Measurements from ENCODE around the gene DPF3. TPM values are rescaled to one million over a fixed set of nuclear protein-coding genes. Genes with fewer than 3 reads are reported as not detected.

DPF3 gene
- total RNA-seq, 4 donors from 2014 or later, result 0.19 to 3.8 (median 0.58) TPM

GRCh38 chr14:72741826-72742117 lies 152.1 kb downstream of the DPF3 start:
- TF ChIP-seq, protein P1, sequence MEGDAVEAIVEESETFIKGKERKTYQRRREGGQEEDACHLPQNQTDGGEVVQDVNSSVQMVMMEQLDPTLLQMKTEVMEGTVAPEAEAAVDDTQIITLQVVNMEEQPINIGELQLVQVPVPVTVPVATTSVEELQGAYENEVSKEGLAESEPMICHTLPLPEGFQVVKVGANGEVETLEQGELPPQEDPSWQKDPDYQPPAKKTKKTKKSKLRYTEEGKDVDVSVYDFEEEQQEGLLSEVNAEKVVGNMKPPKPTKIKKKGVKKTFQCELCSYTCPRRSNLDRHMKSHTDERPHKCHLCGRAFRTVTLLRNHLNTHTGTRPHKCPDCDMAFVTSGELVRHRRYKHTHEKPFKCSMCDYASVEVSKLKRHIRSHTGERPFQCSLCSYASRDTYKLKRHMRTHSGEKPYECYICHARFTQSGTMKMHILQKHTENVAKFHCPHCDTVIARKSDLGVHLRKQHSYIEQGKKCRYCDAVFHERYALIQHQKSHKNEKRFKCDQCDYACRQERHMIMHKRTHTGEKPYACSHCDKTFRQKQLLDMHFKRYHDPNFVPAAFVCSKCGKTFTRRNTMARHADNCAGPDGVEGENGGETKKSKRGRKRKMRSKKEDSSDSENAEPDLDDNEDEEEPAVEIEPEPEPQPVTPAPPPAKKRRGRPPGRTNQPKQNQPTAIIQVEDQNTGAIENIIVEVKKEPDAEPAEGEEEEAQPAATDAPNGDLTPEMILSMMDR (IDR thresholded peaks at IDR 0.05), result no peak
- no peak for DNase-seq (ENCODE audit: low spot score)
- no peak for ATAC-seq (ENCODE audit: low FRiP score)

DNA sequence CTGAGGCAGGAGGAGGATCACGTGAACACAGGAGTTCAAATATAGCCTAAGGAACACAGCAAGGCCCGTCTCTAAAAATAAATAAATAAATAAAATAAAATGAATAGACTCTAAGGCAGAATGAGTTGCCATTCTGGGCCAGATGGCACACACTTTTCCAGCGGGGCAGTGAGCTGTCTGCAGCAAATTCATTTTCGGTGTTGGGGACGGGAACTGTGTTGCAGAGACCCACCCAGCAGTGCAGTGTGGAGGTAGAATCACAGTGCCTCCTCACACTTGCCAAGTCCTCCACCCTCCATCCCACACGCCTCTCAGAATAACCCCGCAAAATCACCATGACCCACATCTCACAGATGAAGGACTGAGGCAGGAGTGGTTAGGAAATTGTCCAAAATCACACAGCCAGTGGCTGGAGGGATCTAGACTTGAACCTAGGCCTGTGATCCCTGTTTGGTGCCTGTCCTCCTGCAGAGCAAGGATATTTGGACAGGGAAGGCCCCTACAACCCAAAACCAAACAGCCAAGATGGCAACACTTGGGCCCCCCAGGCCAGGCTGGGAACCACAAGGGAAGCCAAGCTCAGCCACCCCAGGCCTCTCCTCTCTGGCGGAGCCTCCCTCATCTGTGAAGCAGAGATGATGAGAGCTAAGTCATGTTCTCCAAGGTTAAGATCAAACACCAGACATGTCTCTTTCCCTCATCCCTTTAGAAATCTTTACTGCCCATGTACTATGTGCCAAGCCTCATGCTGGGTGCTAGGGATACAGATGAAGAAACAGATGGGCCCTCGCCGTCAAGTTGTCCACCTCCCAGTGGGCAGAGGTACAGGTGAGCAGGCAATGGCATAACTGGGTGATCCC lies 152.7 kb downstream of the DPF3 start:
- DNase-seq (ENCODE audit: low spot score), result no peak
- ATAC-seq (ENCODE audit: low FRiP score), result no peak
- TF ChIP-seq, protein P1 (IDR thresholded peaks at IDR 0.05), result no peak

GRCh38 chr14:72740504-72740961 lies 153.4 kb downstream of the DPF3 start:
- no peak for DNase-seq (ENCODE audit: low spot score)
- ATAC-seq (ENCODE audit: low FRiP score), result no peak

DNA sequence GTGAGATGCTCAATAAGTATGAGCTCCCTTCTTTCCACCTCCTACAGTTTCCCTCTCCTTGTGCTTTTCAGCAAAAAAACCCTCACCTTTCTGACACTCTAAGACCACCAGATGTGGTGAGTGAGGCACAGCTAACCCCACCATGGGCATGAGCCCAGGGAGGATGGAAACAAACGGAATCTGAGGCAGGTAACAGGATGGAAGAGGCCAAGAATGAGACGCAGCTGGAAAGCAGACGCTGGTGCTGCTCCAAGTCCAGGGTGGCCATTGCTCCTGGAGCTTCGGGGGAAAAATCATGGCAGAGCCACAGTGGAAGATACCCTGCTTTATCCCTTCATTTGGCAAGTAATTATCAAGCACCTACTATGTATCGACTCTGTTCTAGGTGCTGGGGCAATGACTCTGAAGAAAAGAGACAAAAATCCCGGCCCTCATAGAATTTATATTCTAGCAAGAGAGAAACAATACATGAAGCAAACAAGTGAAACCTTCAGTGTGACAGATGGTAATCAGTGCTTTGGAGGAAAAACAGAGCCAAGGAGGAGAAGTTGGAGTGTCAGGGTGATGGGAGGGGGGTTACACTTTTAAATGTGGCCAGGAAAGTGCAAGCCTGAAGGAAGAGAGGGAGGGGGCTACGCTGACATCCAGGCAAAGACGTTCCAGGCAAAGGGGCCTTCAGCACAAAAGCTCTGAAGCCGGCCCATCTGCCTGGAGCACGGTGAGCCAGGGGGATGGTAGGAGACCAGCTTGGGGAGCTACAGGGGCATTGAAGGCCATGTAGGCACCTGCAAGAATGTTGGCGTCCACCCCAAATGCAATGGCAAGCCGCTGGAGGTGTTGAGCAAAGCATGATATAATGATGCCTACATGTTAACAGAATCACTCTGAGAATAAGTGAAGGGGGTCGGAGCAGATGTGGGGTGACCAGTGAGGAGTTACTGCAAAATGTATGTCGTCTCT lies 154.2 kb downstream of the DPF3 start:
- DNase-seq (ENCODE audit: low spot score) (no peak), ATAC-seq (ENCODE audit: low FRiP score) (no peak)
- TF ChIP-seq, protein P1 (IDR thresholded peaks at IDR 0.05), result no peak

More at GRCh38 chr14:72740504-72740961, 153.4 kb downstream of the DPF3 start:
- TF ChIP-seq, protein P1 (IDR thresholded peaks at IDR 0.05), result no peak

DNA sequence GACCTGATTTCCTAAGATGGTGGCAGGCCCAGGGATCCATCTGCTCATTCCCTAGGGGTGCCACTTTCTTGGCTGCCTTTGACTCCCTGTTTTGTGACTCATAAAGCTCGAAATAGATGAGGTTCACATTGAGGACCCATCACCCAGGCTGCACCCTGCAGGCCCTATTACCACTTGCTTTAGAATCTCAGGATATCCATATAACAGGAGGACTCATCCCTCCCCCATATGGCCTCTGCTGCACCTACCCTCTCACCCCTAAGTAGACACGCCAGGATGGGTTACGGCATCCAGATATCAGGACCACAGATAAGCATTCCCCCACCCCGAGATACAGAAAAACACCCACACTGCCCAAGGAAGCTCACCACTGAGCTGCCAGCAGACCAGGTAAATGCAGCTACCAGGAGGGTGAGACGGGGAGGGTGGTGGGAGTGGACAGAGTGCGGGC lies 155.7 kb downstream of the DPF3 start:
- DNase-seq (ENCODE audit: low spot score), result no peak
- TF ChIP-seq, protein P1 (IDR thresholded peaks at IDR 0.05), result no peak
- no peak for ATAC-seq (ENCODE audit: low FRiP score)

DNA sequence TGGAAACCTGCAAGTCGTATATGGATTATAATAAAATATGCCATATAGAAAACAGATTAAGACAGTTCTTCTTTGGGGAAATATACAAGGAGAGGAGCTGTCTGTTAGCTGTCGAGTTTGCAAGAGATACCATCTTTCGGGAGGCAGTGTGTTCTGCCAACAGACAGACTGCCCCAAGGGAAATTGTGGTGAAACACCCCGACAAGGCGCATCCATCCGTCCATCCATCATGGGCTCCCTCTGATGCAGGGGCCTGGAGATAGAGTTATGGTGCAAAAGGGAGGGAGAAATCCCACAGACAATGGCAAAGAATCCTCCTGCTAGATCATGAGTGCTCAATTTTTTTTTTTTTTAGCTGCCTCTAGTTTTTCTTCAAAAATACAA lies 156.3 kb downstream of the DPF3 start:
- no peak for ATAC-seq (ENCODE audit: low FRiP score)
- TF ChIP-seq, protein P1 (IDR thresholded peaks at IDR 0.05), result no peak
- no peak for DNase-seq (ENCODE audit: low spot score)
